Measurements from ENCODE around the gene SLC37A2.

DNA sequence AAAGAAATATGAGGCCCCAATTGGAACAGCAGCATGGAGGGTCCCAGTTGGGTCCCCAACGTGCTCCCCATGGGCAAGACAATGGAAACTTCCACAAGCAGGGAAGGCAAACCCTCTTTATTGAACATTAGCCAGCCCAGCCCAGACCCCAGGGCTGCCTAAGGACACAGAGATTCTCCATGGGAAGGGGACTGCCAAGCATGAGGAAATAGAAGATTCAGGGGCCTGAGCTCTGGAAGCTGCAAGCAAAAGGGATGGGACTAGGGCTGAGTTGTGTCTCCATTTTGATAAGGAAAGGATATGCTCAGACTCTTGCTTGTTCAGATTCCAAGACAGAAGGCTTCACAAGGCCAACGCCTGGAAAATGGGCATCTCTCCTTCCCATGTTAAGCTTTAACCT lies 25.0 kb downstream of the SLC37A2 start:
- TF ChIP-seq, protein P1, sequence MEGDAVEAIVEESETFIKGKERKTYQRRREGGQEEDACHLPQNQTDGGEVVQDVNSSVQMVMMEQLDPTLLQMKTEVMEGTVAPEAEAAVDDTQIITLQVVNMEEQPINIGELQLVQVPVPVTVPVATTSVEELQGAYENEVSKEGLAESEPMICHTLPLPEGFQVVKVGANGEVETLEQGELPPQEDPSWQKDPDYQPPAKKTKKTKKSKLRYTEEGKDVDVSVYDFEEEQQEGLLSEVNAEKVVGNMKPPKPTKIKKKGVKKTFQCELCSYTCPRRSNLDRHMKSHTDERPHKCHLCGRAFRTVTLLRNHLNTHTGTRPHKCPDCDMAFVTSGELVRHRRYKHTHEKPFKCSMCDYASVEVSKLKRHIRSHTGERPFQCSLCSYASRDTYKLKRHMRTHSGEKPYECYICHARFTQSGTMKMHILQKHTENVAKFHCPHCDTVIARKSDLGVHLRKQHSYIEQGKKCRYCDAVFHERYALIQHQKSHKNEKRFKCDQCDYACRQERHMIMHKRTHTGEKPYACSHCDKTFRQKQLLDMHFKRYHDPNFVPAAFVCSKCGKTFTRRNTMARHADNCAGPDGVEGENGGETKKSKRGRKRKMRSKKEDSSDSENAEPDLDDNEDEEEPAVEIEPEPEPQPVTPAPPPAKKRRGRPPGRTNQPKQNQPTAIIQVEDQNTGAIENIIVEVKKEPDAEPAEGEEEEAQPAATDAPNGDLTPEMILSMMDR (IDR thresholded peaks at IDR 0.05), result no peak
- TF ChIP-seq POLR2A (IDR thresholded peaks at IDR 0.05), result no peak
